Putamen (tissue), 1 donor: ENCODE measurements around the gene CDPF1.
"Not testable (repeated sequence)": the region's sequence is repeated elsewhere in the genome, so short reads cannot be mapped to it uniquely, and the experiment has no call there.

Experiments
- DNase-seq: peaks from one replicate; pipeline ENCODE4 v3.0.0-alpha.2; 2016; ENCODE audit warnings: low spot score

CDPF1 gene

GRCh38 chr22:46281866-46282678, 32.0 kb upstream of the CDPF1 start:
- no peak for DNase-seq

GRCh38 chr22:46280999-46281623, 31.0 kb upstream of the CDPF1 start:
- DNase-seq = peak; percentile 45

GRCh38 chr22:46280063-46280817, 30.1 kb upstream of the CDPF1 start:
- no peak for DNase-seq

GRCh38 chr22:46278656-46279645, 28.9 kb upstream of the CDPF1 start:
- DNase-seq = no peak

GRCh38 chr22:46276563-46276962, 26.5 kb upstream of the CDPF1 start:
- no peak for DNase-seq

- no peak for DNase-seq
Observed at GRCh38 chr22:46275455-46276122, 25.5 kb upstream of the CDPF1 start.

- DNase-seq = no peak
Observed at GRCh38 chr22:46274381-46274780, 24.3 kb upstream of the CDPF1 start.

GRCh38 chr22:46273432-46274148, 23.5 kb upstream of the CDPF1 start:
- DNase-seq = no peak

- no peak for DNase-seq
Observed at GRCh38 chr22:46272762-46273431, 22.8 kb upstream of the CDPF1 start.

- no peak for DNase-seq
Observed at GRCh38 chr22:46272196-46272595, 22.1 kb upstream of the CDPF1 start.

- DNase-seq = no peak
Observed at GRCh38 chr22:46269564-46269963, 19.5 kb upstream of the CDPF1 start.

GRCh38 chr22:46267431-46268279, 17.6 kb upstream of the CDPF1 start, which contains the start of gene TTC38:
Gene TTC38 (plus strand): TSS chr22:46268008. CDS start chr22:46268040, 32 bp downstream.
- peak; percentile 85 for DNase-seq

GRCh38 chr22:46265627-46266026, 15.5 kb upstream of the CDPF1 start:
- not testable (repeated sequence) for DNase-seq

GRCh38 chr22:46264520-46264919, 14.4 kb upstream of the CDPF1 start:
- not testable (repeated sequence) for DNase-seq

GRCh38 chr22:46263216-46263590, 13.1 kb upstream of the CDPF1 start, which contains the start of gene PKDREJ:
Gene PKDREJ (minus strand): TSS chr22:46263343. CDS start chr22:46263322, 21 bp downstream.
- DNase-seq = no peak

- no peak for DNase-seq
Observed at GRCh38 chr22:46262449-46263215, 12.5 kb upstream of the CDPF1 start.

- no peak for DNase-seq
Observed at GRCh38 chr22:46260038-46260437, 9.9 kb upstream of the CDPF1 start.

GRCh38 chr22:46259374-46259773, 9.3 kb upstream of the CDPF1 start:
- no peak for DNase-seq
